ENCODE measurements around the gene CCDC106.
A peak's percentile ranks its signal among the peaks of the same experiment; 100 is the strongest.

CCDC106 gene

DNA sequence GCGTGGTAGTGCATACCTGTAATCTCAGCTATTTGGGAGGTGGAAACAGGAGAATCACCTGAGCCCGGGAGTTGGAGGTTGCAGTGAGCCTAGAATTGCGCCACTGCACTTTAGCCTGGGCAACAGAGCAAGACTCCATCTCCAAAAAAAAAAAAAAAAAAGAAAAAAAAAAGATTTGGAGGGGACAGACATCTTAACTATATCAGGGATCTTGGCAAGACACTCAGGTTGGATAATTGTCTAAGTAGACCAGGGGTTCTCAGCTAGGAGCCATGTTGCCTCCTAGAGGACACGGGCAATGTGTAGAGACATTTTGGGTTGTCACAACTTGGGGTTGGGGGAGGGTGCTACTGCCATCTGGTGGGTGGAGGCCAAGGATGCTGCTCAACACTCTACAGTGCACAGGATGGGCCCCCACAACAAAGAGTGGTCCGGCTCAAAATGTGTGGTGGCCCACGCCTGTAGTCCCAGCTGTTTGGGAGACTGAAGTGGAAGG, 9.1 kb upstream of the CCDC106 start:
- no peak for DNase-seq

DNA sequence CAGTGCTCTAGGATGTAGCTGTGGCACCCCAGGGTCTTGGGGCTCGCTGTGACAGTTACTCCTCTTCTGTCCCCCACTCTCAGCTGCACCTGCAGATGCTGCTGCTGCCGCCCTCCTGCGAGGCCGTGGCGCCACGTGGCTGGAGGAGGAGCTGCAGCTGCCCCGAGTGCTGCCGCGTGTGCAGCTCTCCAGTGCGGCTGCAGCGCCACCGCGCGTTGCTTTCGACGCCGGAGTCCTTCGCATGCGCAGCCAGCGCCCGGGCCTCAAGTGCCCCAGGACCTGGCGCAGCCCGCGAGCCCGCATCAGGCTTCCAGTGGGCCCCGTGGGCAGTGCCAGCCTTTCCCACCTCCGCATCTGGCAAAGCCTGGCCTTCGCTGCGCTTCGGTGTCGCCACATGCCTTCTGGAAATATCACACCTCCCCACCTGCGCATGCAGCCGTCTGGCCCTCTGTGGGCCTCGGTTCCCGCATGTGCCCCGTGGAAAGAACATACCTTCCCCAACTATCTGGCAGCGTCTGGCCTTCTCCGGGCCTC, 7.9 kb upstream of the CCDC106 start:
- DNase-seq, result no peak

DNA sequence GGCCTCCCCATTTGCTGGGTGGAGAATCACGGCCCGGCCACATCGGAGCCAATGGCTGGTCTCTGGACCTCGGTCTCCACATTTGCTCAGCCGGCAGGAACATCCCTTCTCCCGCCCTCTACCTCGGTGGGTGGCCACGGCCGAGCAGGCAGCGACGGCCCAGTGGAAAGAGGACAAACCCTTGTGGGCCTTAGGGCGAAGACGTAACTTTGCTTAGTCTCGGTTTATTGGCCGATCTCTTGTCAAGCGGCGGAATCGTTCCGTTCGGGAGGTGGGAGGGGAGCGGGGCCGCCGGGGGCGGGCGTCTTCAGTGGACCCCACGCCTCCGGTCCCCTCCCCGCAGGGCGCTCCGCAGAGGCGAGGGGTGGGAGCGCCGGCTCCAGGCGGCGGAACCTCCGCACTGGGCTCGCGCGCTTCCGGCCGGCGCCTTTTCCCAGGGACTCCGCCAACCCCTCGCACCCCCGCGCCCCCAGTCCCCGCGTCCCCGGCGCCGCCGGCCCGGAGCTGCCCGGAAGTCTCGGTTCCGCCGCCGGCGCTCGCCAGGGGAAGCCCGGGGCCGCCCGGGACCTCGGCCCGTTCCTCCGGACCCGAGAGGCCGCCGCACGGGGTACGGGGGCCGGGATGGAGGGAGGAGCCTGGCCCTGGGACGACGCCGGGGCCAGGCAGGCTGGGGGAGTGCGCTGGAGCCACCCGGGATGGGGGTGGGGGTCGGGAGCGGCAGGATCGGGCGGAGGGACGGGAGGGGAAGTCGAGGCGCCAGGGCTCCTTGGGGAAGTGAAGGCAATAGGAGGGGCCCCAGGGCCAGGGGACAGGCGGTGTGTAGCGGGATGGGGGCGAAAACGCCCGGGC, 7.2 kb upstream of the CCDC106 start, which contains the start of gene ZNF580:
TSS of gene ZNF580 (plus strand) at position 426 of the 849 bp plus-strand sequence. CDS start 1,507 bp downstream, outside the sequence.
- peak; percentile 89 for DNase-seq

DNA sequence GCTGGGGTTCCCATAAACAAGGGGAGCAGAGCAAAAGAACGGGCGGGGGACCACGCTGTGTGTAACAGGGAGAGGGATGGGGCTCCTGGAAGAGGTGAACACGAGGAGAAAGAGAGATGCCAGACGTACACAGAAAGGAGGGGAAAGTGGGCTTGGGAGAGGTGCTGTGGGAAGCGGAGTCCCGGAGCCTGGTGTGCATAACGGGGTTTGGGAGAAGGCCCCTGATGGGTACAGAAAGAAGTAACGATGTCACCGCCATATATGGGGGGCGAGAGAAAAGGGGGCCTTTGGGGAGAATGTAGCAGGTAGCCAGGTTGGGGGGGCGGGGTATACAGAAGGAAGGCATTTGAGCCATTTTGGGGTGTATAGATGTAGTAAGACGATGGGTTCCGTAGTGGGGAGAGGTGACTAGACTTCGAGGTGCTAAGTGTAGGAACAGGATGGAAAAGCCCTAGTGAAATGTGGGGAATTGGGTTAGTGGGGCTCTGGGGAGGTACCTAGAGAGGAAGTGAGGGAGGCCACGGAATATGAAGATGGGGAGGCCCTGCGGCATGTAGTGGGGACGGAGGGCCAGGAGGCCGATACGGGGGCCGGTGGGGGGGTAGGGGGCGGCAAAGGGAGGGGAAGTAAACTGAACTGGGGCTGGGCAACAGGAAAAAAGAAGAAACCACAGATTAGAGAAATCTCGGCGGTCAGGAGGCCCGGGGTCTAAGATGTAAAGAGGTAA, 6.4 kb upstream of the CCDC106 start:
- DNase-seq, result peak; percentile 65

DNA sequence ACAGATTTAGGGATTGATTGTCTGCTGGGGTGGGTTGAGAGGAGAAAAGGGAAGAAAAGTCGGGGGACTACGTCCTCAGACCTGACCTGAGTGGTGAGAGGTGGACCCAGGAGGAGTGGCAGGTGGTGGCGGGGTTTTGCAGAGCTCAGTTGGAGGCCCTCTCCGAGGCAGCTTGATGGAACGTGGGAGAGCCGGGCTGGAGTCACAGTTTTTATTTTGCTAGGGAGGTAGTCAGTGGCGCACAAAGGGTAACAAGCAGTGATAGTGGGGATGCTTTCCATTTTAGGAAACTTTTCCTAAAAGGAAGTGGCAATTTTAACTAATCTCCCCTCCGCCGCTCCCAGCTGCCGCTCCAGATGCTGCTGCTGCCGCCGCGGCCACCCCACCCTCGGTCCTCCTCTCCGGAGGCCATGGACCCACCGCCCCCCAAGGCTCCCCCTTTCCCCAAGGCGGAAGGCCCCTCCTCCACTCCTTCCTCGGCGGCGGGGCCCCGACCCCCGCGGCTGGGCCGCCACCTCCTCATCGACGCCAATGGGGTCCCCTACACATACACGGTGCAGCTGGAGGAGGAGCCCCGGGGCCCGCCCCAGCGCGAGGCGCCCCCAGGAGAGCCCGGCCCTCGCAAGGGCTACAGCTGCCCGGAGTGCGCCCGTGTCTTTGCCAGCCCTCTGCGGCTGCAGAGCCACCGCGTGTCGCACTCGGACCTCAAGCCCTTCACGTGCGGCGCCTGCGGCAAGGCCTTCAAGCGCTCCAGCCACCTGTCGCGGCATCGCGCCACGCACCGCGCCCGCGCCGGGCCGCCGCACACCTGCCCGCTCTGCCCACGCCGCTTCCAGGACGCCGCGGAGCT, 5.6 kb upstream of the CCDC106 start:
- DNase-seq, result peak; percentile 52

DNA sequence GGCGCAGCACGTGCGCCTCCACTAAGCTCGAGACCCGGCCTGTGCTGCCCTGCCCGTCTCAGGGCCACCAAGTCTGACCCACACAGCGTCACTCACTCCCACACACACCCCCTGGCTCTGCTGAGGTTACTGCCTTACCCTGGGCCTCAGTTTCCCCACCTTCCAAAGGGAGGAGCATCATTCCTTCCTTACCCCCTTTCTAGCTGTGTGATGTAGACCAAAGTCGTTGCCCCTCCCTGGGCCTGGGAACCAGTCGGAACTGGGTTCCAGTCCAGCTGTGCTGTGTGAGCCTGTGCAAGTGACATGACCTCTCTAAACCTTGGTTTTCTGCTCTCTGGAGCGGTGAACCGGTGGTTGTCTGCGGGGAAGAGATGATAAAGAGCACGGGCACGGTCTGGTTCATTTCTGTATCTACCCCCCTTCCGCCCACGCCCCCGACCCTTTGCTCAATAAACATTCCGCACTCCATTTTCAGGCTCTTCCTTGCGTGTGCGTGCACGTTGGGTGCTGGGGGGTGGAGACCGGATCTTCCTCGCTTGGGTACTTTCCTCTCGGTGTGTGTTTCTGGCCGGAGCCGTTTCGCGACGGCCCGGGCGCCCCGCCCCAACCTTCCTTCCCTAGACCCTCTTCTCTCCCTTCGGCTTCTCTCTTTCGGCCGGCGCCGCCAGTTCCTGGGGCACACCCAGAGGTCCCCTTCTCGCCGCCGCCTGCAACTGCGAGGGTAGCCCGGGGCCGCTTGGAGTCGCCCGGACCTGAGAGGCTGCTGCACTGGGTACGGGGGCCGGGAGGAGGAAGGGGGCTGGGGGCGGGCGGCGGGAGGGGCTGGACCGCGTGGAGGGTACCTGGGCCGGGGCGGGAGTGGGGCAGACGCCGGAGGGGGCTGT, 4.8 kb upstream of the CCDC106 start, which contains the start of gene ZNF581:
TSS of gene ZNF581 (plus strand) at position 647 of the 884 bp plus-strand sequence. CDS start 923 bp downstream, outside the sequence.
- peak; percentile 86 for DNase-seq

DNA sequence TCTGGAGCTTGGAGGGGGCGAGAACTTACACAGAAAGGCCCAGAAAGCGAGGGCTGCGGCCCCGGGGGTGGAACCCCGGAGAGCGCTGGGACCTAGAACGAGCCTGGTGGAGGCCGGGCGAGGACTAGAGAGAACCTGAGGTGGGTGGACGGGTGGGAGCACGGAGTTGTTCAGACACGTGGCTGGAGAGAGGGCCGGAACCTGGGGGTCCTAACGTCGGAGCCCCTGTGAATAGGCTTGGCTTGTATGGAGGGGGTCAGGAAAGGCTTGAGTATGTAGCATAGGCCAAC, 4.2 kb upstream of the CCDC106 start:
- peak; percentile 79 for DNase-seq

DNA sequence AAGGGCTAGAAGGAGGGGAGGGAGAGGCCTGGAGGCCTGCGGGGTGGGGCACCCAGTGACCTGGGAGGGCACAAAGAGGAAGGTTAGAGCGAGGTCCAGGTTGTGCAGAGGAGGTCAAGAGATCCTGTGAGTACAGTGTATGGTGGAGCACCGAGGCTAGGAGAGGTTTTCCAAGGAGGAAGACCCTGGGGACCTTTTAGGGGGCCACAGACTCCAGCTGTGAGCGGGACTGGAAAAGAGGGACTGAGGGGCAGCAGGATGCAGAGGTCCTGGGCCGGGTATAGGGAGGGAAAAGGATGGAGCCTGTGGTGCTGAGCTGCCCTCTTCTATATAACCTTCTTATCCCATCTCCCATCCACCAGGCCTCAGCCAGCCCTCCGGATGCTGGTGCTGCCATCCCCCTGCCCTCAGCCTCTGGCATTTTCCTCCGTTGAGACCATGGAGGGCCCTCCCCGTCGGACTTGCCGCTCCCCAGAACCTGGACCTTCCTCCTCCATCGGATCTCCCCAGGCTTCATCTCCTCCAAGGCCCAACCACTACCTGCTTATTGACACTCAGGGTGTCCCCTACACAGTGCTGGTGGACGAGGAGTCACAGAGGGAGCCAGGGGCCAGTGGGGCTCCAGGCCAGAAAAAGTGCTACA, 3.7 kb upstream of the CCDC106 start:
- DNase-seq, result no peak

DNA sequence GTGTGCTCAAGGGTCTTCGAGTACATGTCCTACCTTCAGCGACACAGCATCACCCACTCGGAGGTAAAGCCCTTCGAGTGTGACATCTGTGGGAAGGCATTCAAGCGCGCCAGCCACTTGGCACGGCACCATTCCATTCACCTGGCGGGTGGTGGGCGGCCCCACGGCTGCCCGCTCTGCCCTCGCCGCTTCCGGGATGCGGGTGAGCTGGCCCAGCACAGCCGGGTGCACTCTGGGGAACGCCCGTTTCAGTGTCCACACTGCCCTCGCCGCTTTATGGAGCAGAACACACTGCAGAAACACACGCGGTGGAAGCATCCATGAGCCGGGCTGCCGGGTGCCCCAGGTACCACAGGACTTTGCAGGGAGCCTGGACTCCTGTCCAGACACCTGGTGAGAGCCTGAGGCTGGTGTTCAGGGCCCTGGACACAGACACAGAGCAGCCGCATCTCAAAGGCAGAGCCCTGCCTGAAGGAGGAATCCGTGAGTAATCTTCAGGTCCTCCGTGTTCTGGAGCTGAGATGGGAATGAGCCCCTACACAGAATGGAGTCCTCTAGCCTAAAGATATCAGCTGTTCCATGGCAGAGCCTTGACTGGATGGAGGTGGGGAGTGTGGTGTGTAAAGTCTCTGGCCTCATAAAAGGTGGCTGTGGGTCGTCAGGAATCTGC, 3.0 kb upstream of the CCDC106 start:
- no peak for DNase-seq

DNA sequence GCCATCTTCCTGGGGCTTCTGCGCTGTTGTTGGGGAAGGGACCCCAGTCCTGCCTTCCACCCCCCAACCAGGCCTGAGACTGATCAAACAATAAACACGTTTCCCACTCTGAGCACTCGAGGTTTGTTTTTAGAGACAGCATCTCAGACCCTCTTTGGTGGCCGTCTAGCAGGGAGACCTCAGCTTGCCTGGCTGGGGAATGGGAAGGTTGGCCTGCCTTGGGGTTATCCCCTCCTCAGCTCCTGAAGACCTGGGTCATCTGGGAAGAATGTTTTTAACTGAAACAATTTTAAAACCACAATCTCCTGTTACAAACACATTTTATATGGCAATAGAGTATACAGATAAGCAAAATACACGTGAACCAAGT, 2.5 kb upstream of the CCDC106 start:
- no peak for DNase-seq

DNA sequence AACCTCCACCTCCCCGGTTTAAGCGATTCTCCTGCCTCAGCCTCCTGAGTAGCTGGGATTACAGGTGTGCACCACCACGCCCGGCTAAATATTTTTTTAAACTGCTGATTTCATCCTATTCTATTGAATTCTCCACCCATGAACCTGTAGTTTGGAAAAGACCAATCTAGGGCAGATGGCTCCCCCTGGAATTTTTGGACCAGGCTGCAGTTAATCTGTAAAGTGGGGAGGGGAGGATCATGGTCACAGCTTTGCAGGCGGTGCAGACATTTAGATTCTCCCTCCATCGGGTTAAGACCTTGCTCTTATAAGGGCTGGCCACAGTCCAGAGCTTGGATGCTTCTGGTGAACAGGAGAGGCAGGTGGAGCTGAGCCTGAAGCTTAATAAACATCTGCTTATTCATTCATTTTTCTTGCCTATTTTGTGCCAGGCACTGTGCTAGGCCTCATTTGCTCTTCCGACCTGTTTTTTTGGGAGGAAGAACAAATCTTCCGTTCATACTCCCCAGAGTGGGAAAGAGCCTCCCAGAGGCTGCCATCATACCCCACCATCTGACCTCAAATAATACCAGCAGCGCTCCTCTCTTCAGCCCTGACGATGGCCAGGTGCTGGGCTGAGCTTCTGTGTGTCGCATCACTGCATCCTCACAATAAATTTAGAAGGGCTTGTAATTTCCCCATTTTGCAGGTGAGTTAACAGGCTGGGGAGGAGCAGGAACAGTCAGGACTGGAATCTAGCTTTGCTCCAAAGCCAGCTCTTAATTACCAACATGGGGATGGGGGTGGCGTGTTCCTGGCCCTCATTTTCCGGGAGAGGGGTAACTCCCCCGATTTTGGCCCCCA, 902 bp upstream of the CCDC106 start:
- DNase-seq, result no peak

DNA sequence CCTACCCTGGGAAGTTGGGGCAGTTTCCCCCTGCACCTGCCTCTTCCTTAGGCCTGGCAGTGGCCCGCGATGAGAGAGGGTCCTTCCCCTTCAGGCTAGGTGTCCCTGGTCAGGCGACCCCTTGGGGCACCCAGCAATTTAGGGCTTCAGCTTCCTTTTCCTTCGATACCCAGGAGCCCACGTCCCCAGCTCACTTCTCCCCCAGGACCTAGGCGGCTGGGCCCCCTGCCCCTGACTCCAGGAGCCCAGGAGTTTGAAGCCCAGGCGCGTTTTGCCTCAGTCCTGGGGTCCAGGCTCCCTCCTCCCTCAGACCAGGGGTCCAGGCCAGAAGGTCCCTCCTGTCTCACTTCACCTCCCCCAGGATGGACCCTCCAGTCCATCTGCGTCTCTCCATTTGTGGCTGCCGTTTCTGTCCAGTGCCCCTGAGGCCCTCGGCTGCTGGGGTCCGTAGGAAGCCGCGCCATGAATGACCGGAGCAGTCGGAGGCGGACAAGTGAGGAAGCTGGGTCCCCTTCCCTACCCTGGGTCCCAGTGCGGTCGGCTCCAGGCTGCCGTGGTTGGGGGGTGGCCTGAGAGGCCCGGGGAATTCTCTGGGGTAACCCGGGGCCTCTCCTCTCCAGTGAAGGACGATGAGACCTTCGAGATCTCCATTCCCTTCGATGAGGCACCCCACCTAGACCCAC, 714 bp downstream of the CCDC106 start:
- no peak for DNase-seq

DNA sequence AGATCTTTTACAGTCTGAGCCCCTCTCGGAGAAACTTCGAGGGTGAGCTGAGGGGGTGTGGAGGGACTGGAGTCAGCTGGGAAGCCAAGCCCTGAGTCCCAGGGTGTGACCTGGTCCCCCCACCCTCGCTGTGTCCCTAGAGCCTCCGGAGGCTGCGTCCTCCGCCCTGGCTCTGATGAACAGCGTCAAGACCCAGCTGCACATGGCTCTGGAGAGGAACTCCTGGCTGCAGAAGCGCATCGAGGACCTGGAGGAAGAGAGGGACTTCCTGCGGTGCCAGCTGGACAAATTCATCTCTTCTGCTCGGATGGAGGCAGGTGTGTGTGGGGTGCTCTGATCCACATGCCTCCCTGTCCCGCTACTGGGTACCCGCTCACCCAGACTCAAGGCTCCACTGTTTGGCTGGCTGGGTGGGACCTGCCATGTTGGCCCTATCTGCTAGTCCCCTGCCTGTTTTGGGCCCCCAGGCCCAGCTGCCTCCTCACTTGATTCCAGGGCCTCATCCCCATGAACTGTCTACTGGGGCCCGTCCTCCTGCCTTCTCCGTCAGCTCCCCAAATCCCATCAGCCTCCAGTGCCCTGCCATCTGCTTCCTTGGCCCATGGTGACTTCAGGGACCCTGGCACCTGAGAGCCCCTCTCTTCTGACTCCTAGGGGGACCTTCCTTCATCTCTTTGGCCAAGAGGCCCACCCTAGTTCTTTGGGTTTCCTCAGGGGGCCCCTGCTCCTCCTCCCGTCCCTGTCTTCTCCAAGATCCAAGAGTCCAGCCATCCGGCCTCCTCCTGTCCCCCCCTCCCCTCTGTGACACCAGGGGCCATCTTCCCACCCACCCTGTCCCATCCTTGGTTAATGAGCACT, 1.5 kb downstream of the CCDC106 start:
- no peak for DNase-seq

DNA sequence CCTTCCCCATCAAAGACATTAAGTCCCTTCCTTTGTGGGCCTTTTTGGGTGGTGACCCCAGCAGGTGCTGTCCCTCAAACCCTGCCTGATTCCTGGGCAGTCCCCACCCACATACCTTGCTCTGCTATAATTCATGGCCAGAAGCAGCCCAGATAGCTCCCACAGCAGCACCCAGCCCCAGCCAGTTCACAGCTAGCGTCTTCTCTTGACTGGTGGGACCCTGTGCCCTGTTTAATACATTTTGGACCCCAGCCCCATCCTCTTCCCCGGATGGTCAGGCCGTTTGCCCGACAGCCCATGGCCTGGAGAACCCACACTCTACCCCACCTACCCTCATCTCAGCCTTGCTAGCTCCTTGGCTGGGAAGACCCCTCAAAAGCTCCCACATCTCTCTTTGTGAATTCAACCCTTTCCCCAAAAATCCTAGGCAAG, 2.1 kb downstream of the CCDC106 start:
- DNase-seq, result no peak

DNA sequence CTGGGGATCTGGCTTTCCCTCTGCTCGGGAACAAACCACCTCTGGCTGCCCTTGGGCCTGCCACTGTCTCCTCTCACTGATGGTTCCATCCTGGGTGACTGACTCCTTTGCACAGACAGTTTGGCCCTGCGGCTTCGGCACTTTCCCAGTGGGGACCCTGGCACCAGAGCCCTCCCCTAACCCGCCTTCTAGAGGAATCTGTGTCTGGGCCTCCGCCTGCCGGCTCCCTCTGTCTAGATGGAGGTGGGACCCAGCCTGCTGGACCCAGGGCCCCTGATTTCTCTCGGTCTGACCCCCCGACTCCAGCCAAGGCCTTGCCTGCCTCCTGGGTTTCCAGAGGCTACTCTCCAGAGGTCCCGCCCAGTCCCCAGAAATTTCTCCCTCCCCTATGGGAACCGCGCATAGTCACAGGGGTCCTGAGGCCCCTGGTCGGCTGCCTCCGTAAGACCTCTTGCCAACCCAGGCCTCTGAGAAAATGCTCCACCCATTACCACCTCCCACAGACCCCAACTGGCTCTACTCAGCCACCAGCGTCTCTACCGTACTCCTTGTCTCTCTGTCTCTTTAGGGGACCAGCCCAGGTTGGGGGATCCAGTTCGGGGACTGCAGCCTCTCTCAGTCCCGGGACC, 2.7 kb downstream of the CCDC106 start:
- DNase-seq, result no peak

DNA sequence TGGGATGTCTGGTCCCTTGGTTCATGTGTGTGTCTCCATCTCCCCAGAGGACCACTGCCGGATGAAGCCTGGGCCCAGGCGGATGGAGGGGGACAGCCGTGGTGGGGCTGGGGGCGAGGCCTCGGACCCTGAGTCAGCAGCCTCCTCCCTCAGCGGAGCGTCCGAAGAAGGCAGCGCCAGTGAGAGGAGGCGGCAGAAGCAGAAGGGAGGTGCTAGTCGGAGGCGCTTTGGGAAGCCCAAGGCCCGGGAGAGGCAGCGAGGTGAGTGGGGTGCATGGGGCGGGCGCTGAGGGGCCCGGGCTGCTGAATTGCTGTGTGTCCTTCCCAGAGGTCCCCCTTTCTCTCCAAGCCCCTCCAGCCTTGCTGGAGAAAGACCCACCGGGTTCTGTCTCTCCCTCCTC, 3.2 kb downstream of the CCDC106 start:
- DNase-seq, result no peak

DNA sequence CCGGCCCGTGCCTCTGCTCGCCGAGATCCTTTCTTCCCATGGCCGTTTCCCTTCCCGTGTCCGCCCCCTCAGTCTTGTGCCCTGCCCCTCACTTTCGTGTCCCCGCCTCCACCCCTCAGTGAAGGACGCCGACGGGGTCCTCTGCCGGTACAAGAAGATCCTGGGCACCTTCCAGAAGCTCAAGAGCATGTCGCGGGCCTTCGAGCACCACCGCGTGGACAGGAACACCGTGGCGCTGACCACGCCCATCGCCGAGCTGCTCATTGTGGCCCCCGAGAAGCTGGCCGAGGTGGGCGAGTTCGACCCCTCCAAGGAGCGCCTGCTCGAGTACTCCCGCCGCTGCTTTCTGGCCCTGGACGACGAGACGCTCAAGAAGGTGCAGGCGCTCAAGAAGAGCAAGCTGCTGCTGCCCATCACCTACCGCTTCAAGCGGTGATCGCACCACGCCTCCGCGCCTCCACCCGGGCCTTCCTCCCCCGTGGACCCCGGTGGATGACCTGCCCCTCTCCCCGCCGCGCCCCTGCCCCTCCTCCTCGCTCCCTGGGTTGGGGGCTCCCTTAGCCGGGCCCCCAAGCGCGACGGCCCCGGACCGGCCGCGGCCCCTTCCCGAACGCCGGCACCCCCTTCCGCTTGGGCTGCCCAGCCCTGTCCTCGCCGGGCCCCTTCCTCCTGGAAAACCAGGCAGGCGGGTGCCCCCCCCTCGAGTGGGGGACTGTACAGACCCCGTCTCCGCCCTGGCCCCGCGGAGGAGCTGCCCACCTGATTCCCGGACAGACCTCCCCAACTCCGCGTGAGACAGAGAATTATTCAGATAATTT, 4.5 kb downstream of the CCDC106 start:
- DNase-seq, result no peak

All from NCI-H2227 treated with DMSO at 0.1 percent for 48 hours (cell line).